ENCODE measurements around the gene ALG14. TPM values are rescaled to one million over a fixed set of nuclear protein-coding genes. Genes with fewer than 3 reads are reported as not detected.
A peak's percentile ranks its signal among the peaks of the same experiment; 100 is the strongest.

The ALG14 gene
- total RNA-seq, 2 experiments from 2014 or later = 4.3 to 4.4 TPM

GRCh38 chr1:94937820-94938219, 134.9 kb downstream of the ALG14 start:
- CTCF ChIA-PET = interaction anchor here (1.1 kb wide), 1 partner anchor 147 kb away, joined by 3 read pairs; no protein-coding TSS in a partner anchor
- POLR2A ChIA-PET = no interaction called here
- no peak overlapping the region for H3K27ac Mint-ChIP-seq
- peaks cover 6% of the 10 kb centered on the region for H3K27me3 Mint-ChIP-seq
- H3K4me1 Mint-ChIP-seq (ENCODE audit: low read depth) = peaks cover 2% of the 10 kb centered on the region
- no peak for DNase-seq
- H3K36me3 Mint-ChIP-seq = no peaks in the 10 kb centered on the region
- no peaks in the 10 kb centered on the region for H3K9me3 Mint-ChIP-seq
- intact Hi-C loops (cut with micrococcal nuclease) = no loop called here
- H3K4me3 Mint-ChIP-seq = no peak overlapping the region

DNA sequence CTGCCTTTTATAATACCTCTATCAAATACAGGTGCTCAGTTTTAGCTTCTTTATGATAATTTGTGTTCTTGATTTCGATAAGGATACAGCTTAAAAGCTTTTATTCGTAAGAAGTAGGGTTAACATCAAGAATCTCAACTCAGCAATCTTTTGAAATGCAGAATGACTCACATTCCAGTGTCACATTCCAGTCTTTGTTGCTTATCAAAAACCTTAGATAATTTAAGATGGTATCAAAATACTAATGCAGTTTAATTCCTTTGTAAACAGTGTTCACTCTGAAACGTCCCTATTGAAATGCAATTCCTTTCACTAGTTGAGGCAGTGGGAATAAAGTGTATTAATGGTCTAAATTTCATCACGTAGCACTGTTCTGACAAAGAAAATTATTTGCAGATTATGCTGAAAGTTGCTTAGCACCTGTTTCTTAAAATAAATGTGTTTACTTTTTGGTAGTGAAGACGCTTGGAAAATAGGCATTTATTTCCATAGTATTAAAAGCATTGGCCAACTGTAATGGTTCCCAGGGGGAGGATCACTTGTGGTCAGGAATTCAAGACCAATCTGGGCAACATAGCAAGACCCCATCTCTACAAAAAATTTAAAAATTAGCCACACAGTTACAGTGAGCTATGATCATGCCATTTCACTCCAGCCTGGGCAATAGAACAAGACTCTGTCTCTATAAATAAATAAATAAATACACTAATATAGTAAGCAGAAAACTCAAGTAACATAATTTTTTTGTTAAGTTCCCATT, 135.7 kb downstream of the ALG14 start:
- DNase-seq = no peak
- Mint-ChIP-seq H3K4me1 (ENCODE audit: low read depth) (peaks cover 2% of the 10 kb centered on the region), H3K9me3 (no peaks in the 10 kb centered on the region), H3K36me3 (no peaks in the 10 kb centered on the region), H3K27ac (no peak overlapping the region), H3K4me3 (no peak overlapping the region), H3K27me3 (peaks cover 6% of the 10 kb centered on the region)
- ChIA-PET CTCF (interaction anchor here (1.1 kb wide), 1 partner anchor 147 kb away, joined by 3 read pairs; no protein-coding TSS in a partner anchor), POLR2A (no interaction called here)
- intact Hi-C loops (cut with micrococcal nuclease) = no loop called here

DNA sequence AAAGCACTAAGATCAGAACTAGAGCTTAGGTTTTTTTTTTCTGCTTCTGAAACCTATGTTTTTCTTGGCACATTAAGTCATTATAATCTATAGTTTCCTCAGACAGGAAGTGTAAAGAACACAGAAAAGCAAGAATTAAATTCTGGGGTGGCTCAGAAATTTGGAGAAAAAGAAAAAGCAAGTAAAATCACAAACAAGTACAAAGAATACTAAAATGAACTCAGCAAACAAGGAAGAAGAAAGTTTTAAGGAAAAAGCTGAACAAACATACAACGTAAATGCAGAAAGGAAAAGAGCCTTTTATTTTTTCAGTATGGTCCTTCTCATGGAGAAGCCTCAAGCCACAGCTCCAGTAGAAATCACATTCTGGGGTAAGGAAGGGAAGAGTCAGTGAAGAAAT, 137.3 kb downstream of the ALG14 start:
- H3K27ac Mint-ChIP-seq = no peak overlapping the region
- H3K36me3 Mint-ChIP-seq = no peaks in the 10 kb centered on the region
- no peak for DNase-seq
- intact Hi-C loops (cut with micrococcal nuclease) = no loop called here
- ChIA-PET CTCF (no interaction called here), POLR2A (no interaction called here)
- H3K27me3 Mint-ChIP-seq = peaks cover 3% of the 10 kb centered on the region
- H3K4me3 Mint-ChIP-seq = no peak overlapping the region
- H3K4me1 Mint-ChIP-seq (ENCODE audit: low read depth) = peaks cover 2% of the 10 kb centered on the region
- no peaks in the 10 kb centered on the region for H3K9me3 Mint-ChIP-seq

- no peaks in the 10 kb centered on the region for H3K9me3 Mint-ChIP-seq
- H3K36me3 Mint-ChIP-seq = no peaks in the 10 kb centered on the region
- CTCF ChIA-PET = no interaction called here
- intact Hi-C loops (cut with micrococcal nuclease) = no loop called here
- H3K4me1 Mint-ChIP-seq (ENCODE audit: low read depth) = peaks cover 2% of the 10 kb centered on the region
- no peak for DNase-seq
- H3K27me3 Mint-ChIP-seq = peaks cover 3% of the 10 kb centered on the region
- no peak overlapping the region for H3K4me3 Mint-ChIP-seq
- POLR2A ChIA-PET = no interaction called here
- no peak overlapping the region for H3K27ac Mint-ChIP-seq
Measured at GRCh38 chr1:94935034-94935433, 137.7 kb downstream of the ALG14 start.

DNA sequence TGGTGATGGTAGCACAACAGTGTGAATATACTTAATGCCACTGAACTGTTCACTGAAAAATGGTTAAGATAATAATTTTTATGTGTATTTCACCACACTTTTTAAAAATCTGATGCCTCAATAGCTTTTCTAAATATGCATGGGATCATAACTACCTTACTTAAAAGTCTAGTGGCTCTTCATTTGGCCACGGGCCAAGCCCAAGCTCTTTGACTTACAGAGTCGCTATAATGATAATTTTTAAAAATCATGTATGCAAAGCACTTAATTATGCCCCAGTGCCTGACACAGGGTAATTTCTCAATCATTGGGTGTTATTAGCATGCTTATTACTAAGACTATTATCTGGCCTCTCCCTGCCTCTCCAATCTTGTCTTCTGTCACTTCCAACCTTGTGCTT, 138.2 kb downstream of the ALG14 start:
- ChIA-PET POLR2A (no interaction called here), CTCF (no interaction called here)
- Mint-ChIP-seq H3K27me3 (peaks cover 3% of the 10 kb centered on the region), H3K4me3 (no peak overlapping the region), H3K9me3 (no peaks in the 10 kb centered on the region), H3K36me3 (no peaks in the 10 kb centered on the region), H3K27ac (no peak overlapping the region), H3K4me1 (ENCODE audit: low read depth) (peaks cover 2% of the 10 kb centered on the region)
- intact Hi-C loops (cut with micrococcal nuclease) = no loop called here
- DNase-seq = no peak

- DNase-seq = no peak
- H3K9me3 Mint-ChIP-seq = no peaks in the 10 kb centered on the region
- ChIA-PET CTCF (no interaction called here), POLR2A (no interaction called here)
- H3K27me3 Mint-ChIP-seq = peaks cover 9% of the 10 kb centered on the region
- H3K4me1 Mint-ChIP-seq (ENCODE audit: low read depth) = peaks cover 5% of the 10 kb centered on the region
- no peak overlapping the region for H3K4me3 Mint-ChIP-seq
- intact Hi-C loops (cut with micrococcal nuclease) = no loop called here
- no peak overlapping the region for H3K27ac Mint-ChIP-seq
- H3K36me3 Mint-ChIP-seq = no peaks in the 10 kb centered on the region
Measured at GRCh38 chr1:94931254-94931841, 141.4 kb downstream of the ALG14 start.

DNA sequence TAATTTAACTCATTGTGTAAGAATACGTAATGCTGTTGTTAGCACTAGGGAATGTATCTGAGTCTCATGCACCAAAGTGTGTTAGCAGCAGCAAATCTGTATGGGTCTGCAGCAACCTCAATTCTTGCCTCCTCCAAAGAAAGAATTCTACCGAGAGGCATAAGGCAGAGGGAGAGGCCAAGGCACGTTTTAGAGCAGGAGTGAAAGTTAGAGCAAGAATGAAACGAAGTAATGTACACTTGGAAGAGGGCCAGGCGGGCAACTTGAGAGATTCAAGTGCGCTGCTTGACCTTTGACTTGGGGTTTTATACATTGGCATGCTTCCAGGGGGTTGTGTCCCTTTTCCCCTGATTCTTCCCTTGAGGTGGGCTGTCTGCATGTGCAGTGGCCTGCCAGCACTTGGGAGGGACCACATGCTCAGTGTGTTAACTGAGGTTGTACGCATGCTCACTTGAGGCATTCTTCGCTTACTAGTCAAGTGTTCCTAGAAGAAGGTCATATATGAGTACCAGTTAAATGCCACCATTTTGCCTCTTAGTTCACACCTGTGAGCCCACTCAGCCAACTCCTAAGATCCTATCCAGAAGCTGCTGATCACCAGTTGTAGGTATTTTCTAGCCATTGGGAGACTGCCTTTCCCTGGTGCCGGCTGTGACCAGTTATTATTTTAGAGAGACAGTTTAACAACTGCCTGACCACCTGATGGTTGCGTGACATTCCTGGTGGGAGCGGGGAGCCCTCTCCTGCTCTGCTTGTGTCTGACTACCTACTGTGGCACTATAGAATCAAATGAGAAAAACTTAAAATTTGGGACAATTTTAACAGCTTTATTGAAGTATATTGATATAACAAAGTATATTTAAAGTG, 143.2 kb downstream of the ALG14 start:
- POLR2A ChIA-PET = no interaction called here
- intact Hi-C loops (cut with micrococcal nuclease) = loop anchor here (5.0 to 10.0 kb wide), 2 partner anchors 113 to 305 kb away; partner anchors contain the start of gene RWDD3
- no peak for DNase-seq
- Mint-ChIP-seq H3K27me3 (peaks cover 23% of the 10 kb centered on the region), H3K4me3 (no peak overlapping the region), H3K9me3 (no peaks in the 10 kb centered on the region), H3K4me1 (ENCODE audit: low read depth) (peaks cover 14% of the 10 kb centered on the region), H3K36me3 (no peaks in the 10 kb centered on the region), H3K27ac (no peak overlapping the region)
- CTCF ChIA-PET = no interaction called here

DNA sequence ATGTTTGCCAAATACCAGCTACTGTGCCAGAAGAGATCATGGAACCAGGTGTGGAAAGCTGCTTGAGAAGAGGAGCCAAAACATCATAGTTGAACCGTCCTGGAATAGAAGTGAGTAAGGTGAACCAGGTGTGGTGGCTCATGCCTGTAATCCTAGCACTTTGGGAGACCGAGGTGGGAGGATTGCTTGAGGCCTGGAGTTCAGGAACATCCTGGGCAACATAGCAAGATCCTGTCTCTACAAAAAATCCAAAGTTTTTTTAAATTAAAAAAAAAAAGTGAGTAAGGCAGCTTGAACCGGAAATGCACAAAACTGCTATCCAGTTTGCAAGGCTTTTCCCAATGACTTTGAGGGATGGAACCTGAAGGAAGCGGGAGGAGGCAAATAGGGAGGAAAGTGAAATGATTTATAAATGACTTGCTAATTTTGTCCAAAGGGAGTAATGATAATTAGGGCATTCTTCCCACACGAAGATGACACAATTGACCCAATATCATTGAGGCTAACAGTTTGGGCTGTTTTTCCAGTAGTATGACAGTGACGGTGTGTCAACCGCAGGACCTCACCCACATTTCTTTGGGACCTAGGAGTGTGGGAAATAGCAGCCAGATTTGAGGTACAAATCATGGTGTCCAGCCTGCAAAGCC, 144.3 kb downstream of the ALG14 start:
- H3K4me1 Mint-ChIP-seq (ENCODE audit: low read depth) = peaks cover 14% of the 10 kb centered on the region
- H3K27me3 Mint-ChIP-seq = peaks cover 29% of the 10 kb centered on the region
- intact Hi-C loops (cut with micrococcal nuclease) = loop anchor here (5.0 to 10.0 kb wide), 2 partner anchors 114 to 306 kb away; partner anchors contain the start of gene RWDD3
- no peaks in the 10 kb centered on the region for H3K9me3 Mint-ChIP-seq
- ChIA-PET CTCF (interaction anchor here (1.0 kb wide), 1 partner anchor 74 kb away, joined by 6 read pairs; no protein-coding TSS in a partner anchor), POLR2A (no interaction called here)
- H3K36me3 Mint-ChIP-seq = no peaks in the 10 kb centered on the region
- H3K4me3 Mint-ChIP-seq = no peak overlapping the region
- DNase-seq = no peak
- no peak overlapping the region for H3K27ac Mint-ChIP-seq

DNA sequence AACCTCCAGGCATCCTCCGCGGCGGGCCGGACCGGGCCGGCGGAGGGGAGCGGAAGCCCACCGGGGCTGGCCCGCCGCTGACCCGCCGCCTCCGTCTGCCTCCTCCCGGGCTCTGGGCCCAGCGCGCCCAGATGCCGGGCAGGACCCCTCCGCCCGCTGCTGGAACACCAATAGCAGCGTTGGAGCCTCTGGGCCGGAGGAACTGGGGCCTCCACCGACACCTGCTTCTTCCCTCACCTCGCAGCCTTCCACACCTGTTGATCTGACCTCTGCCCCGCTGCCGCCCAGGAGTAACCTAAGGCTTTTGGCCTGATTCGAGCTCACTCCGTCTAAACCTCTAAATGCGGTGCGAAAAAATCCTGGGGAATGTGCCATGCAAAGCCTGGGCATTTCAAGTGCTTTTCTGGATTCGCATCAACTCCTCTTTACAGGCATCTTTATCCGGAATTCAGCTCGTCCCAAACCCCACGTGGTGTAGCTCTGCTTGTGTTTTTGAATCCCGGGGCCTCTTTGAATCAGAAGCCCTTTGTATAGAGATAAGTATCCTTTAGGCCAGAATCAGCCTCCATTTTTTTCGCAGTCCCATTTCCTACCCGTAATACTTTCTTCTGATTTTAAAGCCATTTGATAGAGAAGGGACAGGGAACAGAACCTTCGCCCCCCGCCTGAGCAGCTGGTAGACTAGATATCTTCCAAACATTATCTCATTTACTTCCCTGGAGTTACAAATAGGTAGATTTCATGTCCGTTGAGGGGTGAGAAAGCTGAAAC, 145.2 kb downstream of the ALG14 start:
- ChIA-PET CTCF (interaction anchor here (1.0 kb wide), 1 partner anchor 73 kb away, joined by 6 read pairs; no protein-coding TSS in a partner anchor), POLR2A (no interaction called here)
- Mint-ChIP-seq H3K27ac (no peak overlapping the region), H3K4me1 (ENCODE audit: low read depth) (peaks cover 14% of the 10 kb centered on the region), H3K36me3 (no peaks in the 10 kb centered on the region), H3K27me3 (peaks cover 29% of the 10 kb centered on the region), H3K9me3 (no peaks in the 10 kb centered on the region), H3K4me3 (peak overlapping the region; percentile 65)
- DNase-seq = no peak
- intact Hi-C loops (cut with micrococcal nuclease) = loop anchor here (5.0 to 10.0 kb wide), 2 partner anchors 115 to 307 kb away; partner anchors contain the start of gene RWDD3

GRCh38 chr1:94926915-94927404, 145.8 kb downstream of the ALG14 start, which contains the start of gene CNN3:
Gene CNN3 (minus strand): TSS chr1:94927110. CDS start chr1:94926894, 216 bp downstream.
- Mint-ChIP-seq H3K9me3 (no peaks in the 10 kb centered on the region), H3K36me3 (no peaks in the 10 kb centered on the region), H3K4me3 (peak within 1 kb of the TSS; percentile 74), H3K4me1 (ENCODE audit: low read depth) (peaks cover 14% of the 10 kb centered on the region), H3K27me3 (peaks cover 29% of the 10 kb centered on the region), H3K27ac (no peak within 1 kb of the TSS)
- intact Hi-C loops (cut with micrococcal nuclease) = loop anchor here (5.0 to 10.0 kb wide), 2 partner anchors 115 to 308 kb away; partner anchors contain the start of gene RWDD3
- peak; percentile 77 for DNase-seq
- CTCF ChIA-PET = no interaction called here
- POLR2A ChIA-PET = no interaction called here
